ENCODE data around the gene KIF1A. TPM values are rescaled to one million over a fixed set of nuclear protein-coding genes. Genes with fewer than 3 reads are reported as not detected.

The KIF1A gene
- total and polyA plus RNA-seq, 8 donors: 32.4 to 76.0 (median 62.1) TPM

GRCh38 chr2:240857039-240858008 lies 37.3 kb upstream of the KIF1A start:
- intact Hi-C loops (cut with DNase I): no loop called here
- no peak overlapping the region for H3K27ac ChIP-seq
- no peaks in the 10 kb centered on the region for H3K9me3 ChIP-seq
- H3K4me3 ChIP-seq: no peak overlapping the region
- peak; percentile 85 to 97 (median 89) for ATAC-seq
- no peak for TF ChIP-seq CTCF (IDR thresholded peaks at IDR 0.05)
- H3K36me3 ChIP-seq: no peaks in the 10 kb centered on the region
- 51 to 58% methylated on average over 20 to 21 of the region's 21 CpGs for WGBS, 2 donors
- H3K27me3 ChIP-seq: no peaks in the 10 kb centered on the region
- no peak for FAIRE-seq
- peak; percentile 49 to 87 (median 68) for DNase-seq
- peaks cover 0 to 7% (median 5%) of the 10 kb centered on the region in 3 donors for H3K4me1 ChIP-seq

GRCh38 chr2:240856151-240856980 lies 36.3 kb upstream of the KIF1A start:
- Histone ChIP-seq H3K9me3 (no peaks in the 10 kb centered on the region), H3K4me3 (no peak overlapping the region), H3K27me3 (no peaks in the 10 kb centered on the region), H3K4me1 (peaks cover 0 to 7% (median 5%) of the 10 kb centered on the region in 3 donors), H3K36me3 (no peaks in the 10 kb centered on the region), H3K27ac (no peak overlapping the region)
- WGBS, 2 donors: 81 to 83% methylated on average over 20 to 21 of the region's 21 CpGs
- DNase-seq (peak in 2 of 6 donors; percentile 51 to 74), FAIRE-seq (no peak), ATAC-seq (peak in 1 of 4 donors; percentile 15)
- intact Hi-C loops (cut with DNase I): no loop called here
- no peak for TF ChIP-seq CTCF (IDR thresholded peaks at IDR 0.05)

- Histone ChIP-seq H3K27ac (no peak overlapping the region), H3K9me3 (no peaks in the 10 kb centered on the region), H3K4me1 (peaks cover 0 to 7% (median 5%) of the 10 kb centered on the region in 3 donors), H3K36me3 (no peaks in the 10 kb centered on the region), H3K4me3 (no peak overlapping the region), H3K27me3 (no peaks in the 10 kb centered on the region)
- no peak for ATAC-seq
- intact Hi-C loops (cut with DNase I): no loop called here
- DNase-seq: peak in 1 of 6 donors; percentile 50
- no peak for TF ChIP-seq CTCF (IDR thresholded peaks at IDR 0.05)
- FAIRE-seq: no peak
- WGBS, 2 donors: 92 to 95% methylated on average over 8 of the region's 8 CpGs
Observed at GRCh38 chr2:240855670-240856069, 35.7 kb upstream of the KIF1A start.

GRCh38 chr2:240852671-240853314 lies 32.8 kb upstream of the KIF1A start:
- H3K4me1 ChIP-seq: peaks cover 0 to 7% (median 5%) of the 10 kb centered on the region in 3 donors
- no peak for TF ChIP-seq CTCF (IDR thresholded peaks at IDR 0.05)
- 78 to 81% methylated on average over 15 of the region's 15 CpGs for WGBS, 2 donors
- ATAC-seq (no peak), FAIRE-seq (no peak), DNase-seq (peak in 1 of 6 donors; percentile 44)
- no peak overlapping the region for H3K4me3 ChIP-seq
- H3K27me3 ChIP-seq: no peaks in the 10 kb centered on the region
- H3K9me3 ChIP-seq: no peaks in the 10 kb centered on the region
- H3K27ac ChIP-seq: no peak overlapping the region
- intact Hi-C loops (cut with DNase I): no loop called here
- no peaks in the 10 kb centered on the region for H3K36me3 ChIP-seq
